Stimulated activated CD8-positive, alpha-beta memory T cell treated with anti-CD3 and anti-CD28 coated beads, Interleukin-15, amount 100 ng/mL, for 4 hours (primary cell): Measurements from ENCODE around the gene RAP1GAP2.

Experiments
- DNase-seq, 2 donors: peaks; one replicate each; pipeline ENCODE4 v3.0.0-alpha.2; 2020; ENCODE audit warnings: low read depth in 2 of 2

Gene RAP1GAP2

DNA sequence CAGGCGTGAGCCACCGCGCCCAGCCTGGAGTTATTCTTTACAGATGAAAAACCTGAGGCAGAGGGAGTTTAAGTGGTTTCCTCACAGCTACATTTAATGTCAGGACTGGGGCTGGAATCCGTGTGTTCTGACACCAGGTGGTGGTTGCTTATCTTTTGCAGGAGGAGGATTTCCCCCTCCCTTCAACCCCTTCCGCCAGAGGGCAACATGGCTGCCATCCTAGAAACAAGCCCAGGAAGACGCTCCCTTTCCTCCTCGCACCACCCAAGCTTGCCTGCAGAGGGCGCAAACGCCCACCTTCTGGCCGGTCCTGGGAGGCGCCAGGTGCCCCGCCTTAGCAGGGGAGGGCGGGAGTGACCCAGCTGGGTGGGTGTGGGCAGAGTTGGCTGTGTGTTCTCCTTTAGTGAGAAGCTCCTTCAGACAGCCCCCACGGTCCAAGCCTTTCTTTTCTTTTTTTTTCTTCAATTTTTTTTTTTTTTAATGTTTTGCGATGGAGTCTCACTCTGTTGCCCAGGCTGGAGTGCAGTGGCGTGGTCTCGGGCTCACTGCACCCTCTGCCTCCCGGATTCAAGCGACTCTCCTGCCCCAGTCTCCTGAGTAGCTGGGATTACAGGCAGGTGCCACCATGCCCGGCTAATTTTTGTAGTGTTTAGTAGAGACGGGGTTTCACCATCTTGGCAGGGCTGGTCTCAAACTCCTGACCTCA, 9.9 kb upstream of the RAP1GAP2 start:
- peak; percentile 69 to 79 for DNase-seq

DNA sequence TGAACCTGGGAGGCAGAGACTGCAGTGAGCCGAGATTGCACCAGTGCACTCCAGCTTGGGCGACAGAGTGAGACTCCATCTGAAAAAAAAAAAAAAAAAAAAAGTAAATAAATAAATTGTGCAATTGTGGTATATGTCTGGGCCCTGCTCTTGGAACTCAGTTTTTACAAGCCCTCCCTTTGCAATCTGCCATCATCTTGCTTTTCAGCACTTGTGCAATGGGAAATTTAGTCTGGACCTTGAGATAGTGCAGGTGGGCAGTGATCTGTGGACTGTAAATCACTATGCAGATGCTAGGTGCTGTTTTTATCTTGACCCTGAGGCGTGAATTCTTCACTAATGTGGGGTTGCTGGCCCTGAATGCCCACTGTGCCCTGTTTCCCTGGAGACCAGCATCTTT, 6.5 kb upstream of the RAP1GAP2 start:
- DNase-seq = no peak

DNA sequence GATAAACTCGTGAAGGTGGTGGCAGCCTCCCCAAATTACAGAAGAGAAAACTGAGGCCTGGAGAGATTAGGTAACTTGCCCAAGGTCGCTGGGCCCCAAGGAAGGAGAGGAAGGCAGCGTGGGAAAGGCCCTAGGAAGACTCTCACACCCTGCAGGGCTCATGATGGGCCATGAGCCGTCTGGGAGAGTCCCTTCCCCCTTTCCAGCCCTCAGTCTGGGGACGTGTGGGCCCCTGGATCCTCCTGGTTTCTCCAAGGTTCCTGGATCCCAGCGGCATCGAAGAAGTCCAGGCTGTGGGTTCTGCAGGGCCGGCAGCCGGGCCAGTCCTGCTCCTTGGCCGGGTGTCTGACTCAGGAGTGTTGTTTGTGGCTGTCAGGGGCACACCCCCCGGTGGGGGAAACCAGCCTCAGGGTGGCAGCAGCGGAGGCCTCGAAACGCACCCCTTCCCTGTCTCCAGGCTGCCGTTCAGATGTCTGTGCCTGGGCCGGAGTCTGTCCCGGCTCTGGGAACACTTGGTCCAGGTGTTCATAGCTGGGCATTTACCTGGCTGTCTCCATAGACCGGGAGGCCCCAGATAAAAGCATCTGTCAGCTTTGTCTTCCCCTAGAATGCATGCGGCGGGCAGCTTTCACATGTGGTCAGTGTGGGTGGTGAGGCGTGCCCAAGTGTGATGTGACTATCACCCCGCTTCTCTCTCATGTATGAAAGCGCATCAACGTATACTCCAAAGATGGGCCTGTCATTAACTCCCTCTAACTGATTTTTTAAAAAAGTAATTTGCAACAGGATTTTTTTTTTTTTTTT, 3.7 kb upstream of the RAP1GAP2 start:
- peak; percentile 63 to 65 for DNase-seq

DNA sequence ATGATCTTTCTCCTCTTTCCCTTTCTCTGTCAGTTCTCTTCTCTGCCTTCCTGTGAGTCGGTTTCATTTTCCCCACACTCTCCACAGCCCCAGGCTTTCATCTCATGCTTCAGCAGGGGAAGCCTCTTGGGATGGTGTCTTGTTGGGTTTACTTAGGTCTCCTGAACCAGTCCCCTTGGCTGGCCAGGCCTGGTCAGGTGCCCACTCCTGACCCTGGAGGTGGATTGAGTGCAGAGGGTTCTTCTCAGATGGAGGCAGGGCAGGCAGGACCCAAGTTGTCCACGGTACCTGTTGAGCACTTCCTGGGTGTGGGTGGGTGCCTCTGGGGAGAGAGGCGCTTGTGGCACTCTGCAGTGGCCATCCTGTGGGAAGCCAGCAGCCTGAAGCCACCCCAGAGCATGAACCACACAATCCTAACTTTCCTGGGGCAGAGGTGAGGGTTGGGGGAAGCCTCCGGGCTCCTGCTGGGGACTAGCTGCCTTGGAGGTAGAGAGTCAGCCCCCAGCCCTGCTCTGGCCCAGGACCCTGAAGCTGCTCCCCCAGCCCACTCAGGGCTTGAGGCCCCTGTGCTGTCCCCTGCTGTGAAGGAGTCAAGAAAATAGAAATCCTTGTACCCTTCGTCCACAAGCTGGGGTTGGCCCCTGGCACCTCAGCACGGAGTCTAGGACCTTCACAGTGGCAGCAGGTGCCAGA, 2.0 kb upstream of the RAP1GAP2 start:
- DNase-seq = no peak

DNA sequence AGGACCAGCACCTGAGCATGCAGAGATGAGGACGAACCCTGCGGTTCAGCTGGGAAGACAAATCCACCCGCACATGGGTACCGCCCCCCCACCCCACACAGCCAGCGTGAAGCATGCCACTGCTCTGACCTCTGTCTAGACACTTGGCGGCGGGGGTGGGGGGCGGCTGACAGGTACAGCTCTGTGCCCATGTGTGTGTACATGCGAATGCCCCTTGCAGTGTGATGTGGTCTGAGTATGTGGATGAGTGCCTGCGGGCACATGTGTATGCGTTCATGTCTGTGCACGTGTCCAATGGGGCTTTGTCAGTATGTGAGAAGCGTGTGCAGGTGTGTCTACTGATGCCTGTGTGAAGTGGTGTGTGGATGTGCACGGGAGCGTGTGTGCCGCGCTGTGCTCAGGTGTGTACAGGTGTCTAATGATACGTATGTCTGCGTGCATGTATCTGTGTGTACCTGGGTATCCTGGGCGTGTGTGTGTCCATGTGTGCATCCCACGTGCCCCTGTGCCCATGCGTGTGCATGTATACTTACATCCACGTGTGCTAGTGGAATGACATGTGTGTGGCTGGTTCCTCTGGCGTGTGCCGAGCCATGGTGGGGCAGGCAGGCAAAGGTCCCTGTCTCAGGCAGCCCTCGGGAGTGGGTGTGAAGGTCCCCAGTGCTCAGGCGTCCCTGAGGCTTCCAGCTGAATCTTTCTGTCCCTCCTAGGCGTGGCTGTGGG, 636 bp upstream of the RAP1GAP2 start:
- no peak for DNase-seq

DNA sequence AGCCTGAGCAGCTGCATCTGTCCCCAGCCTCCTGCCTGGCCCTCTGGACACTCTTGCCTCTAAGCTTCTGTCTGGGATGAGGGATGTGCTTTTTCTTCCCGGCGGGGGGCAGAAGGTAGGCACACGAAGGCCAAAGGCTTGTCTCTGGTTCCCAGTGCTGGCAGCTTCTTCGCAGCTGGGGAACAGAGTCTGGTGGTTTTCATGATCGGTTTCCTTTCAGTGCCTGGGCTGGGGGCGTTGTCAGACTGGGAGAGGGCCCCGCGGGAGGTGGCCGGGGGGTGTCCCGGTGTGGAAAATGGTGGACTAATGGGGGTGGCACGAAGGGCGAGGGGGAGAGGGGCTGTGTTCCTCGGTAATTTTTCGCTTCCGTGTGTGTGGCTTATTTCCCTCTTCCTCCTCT, 988 bp downstream of the RAP1GAP2 start:
- no peak for DNase-seq

DNA sequence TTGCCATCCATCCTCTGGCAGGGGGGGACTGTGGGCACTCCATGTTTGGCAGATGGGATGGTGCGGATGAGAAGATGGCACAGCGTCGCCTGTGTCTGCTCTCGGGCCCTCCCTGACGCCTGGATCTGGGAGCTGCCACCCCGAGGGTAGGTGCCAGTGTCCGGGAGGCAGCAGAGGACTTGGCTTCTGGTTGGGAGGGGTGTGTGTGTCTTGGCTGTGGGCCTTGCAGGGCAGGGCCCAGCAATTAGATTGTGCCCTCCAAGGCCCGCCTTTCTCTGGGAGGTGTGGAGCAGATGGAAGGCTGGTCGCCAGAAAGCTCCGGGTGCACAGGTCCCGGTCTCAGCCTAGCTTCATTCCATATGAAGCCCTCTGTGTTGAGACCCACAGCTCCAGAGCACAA, 1.4 kb downstream of the RAP1GAP2 start:
- no peak for DNase-seq

DNA sequence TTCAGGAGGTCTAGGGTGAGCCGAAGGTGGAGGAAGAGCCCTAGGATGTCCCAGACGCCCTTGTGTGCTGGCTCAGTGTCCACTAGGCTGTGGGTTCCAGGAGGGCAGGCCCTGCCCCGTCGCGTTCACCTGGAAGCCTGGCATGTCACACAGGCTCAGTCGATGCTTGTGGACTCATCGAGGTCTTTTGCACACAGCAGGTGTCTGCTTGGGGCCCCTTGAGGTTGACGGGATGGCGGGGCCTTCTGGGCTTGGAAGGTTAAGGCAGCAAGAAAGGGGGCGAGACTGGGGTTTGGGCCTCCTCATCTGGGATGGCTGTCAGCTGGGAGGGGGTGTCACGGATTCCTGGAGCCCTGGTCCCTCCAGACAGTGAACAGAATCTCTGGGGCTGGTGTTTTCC, 1.9 kb downstream of the RAP1GAP2 start:
- DNase-seq = no peak

DNA sequence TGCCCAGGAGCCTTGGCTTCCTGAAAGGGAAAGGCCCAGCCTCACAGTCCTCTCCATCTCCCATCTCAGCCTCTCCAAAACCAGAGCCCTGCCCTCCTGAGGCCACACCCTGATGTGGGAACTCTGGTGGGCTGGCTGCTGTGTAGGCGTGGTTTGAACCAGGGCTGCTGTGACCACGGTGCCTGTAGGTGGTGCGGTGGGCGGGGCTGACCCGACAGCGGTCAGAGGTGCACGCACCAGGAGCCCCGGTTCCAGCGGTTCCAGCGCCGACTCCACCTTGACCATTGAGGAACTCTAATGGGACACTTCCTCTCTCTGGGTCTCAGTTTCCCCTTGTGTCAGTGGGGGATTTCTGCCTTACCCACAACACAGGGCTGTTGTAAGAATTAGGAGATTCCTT, 2.4 kb downstream of the RAP1GAP2 start:
- no peak for DNase-seq

DNA sequence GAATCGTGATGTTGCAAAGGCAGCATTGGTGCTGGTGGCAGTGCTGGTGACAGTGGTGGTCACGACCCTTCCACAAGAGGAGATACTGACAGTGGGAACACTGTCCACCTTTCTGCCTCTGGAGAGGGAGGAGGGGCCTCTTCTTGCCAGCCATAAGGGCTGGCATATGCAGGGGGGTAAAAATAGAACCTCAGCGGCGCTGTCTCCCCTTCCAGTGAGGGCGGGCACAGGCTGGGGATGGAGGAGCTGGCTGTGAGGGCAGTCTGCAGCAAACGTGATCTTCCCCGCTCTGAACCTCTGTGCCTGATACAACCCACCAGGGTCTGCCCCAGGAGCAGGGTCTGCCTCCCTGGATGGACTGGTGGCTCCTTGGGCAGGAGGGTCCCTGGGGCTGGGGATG, 3.4 kb downstream of the RAP1GAP2 start:
- no peak for DNase-seq

DNA sequence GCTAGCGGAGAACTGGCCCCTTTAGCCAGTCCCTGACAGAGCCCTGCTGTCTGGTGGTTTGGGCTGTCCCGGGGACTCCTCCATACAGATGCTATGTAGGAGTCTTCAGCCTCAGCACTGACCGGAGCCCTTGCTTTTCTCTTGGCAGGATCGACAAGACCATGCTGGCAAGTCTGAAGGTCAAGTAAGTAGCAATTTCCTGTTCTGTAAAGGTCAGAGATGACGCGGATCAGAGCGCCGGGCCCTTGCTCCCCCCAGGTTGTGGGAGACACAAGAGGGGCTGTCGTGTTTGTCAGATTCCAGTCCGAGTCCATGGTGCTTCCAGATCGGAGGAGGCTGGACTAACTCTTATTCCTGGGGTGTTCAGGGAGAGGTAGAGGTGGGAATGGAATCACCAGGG, 4.1 kb downstream of the RAP1GAP2 start:
- DNase-seq = no peak

DNA sequence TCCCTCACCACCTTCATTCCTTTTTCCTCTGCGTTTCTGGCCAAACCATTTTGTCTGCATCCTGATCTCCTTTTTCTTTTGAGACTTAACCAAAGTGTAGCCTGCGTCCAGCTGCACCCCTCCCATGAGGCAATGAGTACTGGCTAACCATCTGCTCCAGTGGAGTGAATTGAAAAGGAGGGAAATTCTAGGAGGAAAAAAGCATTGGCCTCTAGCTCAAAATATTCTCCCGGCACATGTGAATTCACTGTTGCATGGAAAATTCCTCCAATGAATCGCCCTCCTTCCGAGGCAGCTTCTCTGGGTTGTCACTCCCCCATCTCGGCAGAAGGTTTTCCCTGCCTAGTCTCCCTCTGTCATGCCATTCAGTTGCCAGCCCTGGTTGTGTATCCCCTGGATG, 5.6 kb downstream of the RAP1GAP2 start:
- DNase-seq = no peak

DNA sequence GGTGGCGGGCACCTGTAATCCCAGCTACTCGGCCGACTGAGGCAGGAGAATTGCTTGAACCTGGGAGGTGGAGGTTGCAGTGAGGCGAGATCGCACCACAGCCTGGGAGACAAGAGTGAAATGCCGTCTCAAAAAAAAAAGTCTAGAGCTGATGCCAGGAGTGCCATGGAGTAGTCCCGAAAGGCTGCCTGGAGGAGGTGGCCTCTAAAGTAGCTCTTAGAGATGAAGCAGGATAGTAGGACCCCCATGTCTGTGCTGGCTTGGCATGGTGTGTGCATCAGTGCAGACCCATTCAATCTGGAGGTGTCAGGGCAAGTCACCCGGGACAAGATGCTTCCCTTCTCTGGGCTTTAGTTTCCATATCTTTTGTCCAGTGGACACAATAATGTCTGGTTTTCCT, 6.3 kb downstream of the RAP1GAP2 start:
- no peak for DNase-seq

DNA sequence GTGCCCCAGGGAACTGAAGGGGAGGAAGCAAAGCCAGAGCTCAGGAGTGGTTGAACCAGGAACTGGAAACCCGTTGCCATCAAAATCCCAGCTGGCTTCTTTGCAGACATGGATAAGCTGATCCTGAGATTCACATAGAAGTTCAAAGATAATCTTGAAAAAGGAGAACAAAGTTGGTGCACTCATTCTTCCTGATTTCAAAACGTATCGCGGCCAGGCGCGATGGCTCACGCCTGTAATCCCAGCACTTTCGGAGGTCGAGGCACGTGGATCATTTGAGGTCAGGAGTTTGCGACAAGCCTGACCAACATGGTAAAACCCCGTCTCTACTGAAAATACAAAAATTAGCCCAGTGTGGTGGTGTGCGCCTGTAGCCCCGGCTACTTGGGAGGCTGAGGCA, 7.1 kb downstream of the RAP1GAP2 start:
- DNase-seq = no peak

DNA sequence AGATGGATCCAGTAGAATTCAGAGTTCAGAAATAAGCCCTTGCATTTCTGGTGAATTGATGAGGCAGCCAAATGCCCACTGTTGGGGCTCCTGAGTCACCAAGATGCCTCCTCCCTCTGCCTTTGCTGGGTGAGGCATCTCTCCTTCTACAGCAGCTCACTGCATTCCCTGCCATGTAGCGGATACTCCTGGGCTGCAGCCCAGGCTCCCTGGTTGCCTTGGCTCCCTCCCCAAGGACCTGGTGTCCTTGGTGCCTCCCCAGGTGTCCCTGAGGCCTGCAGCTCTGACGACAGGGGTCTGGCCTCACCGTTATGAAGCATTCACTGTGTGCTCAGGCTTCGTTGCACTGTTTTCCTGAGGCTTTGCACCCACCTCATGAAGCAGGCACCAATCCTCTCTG, 7.7 kb downstream of the RAP1GAP2 start:
- DNase-seq = no peak

DNA sequence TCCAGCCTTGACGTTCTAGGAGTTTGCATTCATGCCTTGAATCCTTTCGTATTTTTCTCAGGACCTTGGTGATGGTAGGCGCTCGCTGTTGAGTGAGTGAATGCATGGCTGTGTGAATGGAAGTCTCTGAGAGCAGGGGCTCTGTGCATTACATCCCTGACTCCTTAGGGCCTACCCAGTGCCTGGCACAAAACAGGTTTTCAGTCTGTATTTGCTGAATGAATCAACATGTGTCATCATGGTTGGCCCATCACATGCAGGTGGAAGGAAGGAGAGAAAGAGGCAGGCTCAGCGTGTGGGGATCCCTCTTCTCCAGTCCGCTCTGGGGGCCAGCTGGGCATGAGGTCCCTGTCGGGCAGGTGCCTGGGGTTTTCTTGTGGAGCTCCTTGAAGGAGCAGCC, 8.7 kb downstream of the RAP1GAP2 start:
- DNase-seq = no peak

DNA sequence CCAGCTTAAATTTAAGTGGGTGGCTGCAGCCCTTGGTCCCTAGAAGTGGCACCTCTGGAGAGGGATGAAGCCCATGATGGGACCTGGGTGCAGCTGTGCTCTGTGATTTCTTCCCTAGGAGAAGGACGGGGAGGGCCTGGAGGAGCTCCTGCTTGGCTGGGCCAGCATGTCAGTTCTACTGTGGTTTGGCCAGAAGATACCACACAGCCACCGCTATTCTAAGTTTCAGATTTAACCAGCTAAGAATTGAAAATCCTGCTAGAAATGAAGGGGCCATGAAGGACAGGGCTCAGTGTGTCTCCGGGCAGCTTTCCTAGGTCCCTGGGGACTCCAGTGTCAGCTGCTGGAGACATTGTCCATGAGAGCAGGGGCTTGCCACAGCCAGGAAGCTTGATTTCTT, 9.7 kb downstream of the RAP1GAP2 start:
- no peak for DNase-seq

DNA sequence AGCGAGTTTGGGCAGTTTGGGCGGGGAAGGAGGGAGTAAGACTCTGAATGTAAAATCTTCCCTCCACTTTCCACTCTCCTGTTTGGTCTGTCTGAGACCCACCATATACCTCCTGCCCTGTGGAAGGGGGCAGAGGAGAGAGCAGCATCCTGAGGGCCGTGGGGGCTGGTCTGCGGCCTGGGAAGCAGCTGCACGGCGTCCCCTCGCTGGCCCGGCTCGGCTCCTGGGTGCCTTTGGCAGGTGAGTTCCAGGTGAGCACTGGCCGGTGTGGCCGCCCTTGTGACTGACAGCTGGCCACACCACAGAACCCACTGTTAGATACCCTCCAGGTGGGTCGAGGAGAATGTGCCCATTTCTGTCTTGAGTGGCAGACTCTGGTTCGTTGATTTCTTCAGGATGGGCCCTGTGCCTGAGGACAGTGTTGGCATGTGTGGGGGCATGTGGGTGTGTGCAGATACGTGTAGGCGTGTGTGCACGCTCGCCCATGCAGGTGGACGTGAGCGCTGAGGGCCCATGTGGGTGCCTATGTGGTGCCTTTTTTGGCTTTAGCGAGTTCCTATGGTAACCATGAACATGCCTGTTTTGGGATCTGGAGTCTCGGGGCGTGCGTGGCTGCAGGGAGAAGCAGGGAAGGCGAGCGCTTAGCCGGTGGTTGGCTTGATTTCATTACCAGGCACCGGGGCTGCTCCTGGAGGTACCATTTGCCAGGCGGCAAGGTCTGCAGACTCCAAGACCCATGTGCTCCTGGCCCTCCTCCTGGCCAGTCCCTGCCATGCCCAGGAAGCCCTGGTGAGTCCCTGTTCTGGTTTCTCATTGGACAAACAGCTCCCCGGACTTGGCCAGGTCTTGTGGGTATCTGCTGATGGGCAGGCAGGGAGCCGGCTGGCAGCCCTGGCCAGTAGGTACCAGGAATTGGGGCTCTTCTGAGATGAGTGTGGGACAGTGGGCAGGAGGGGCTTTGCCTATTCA, 12.4 kb downstream of the RAP1GAP2 start:
- DNase-seq = no peak

DNA sequence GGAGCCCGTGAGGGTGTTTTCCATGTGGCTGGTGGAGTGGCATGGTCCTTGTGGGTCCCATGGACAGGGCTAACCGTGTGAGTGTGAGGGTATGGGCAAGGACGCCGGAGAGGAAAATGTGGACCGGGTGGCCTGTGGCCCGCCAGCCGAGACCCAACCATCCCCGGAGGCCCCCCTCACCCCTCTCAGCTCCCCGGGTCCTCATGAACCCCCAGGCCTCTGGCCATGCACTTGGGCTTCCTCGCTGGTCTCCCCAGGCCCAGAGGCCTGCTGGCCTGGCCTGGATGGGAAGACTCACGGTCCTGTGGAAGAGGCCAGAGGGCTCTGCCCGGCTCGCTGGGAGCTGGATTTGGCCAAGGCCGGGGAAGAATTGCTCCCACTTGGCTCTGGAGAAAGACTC, 13.1 kb downstream of the RAP1GAP2 start:
- no peak for DNase-seq

DNA sequence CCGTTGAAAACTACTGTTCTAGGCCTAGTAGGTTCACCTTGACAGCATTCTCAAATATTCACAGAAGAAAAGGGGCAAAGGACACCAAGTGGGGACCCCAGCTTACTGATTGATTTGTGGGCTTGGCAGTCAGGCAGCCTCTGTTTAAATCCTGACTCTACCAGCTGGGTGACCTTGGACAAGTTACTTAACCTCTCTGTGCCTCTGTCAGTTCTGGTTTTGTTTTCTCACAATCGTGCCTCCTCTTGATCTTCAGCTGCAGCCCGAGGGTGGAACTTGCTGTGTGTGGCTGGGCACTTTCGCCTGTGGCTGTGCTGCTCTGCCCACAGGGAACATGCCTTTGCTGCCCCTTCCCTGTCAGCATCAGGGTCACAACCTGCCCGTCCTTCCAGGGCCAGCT, 17.8 kb downstream of the RAP1GAP2 start:
- DNase-seq = no peak
